H1 (cell line): ENCODE measurements around the gene EIF2A. TPM values are rescaled to one million over a fixed set of nuclear protein-coding genes. Genes with fewer than 3 reads are reported as not detected.
A peak's percentile ranks its signal among the peaks of the same experiment; 100 is the strongest.

Experiments
- CTCF ChIA-PET: fragments of 300-600 bp; sonication (Branson Sonifier 250); formaldehyde crosslinking; loops from one replicate; lab custom pipeline; 2021; ENCODE audit not compliant: partially characterized antibody; lab: Charles Lee
- POLR2A ChIA-PET: fragments of 300-600 bp; sonication (Branson Sonifier 250); formaldehyde crosslinking; loops from one replicate; lab custom pipeline; 2021; ENCODE audit warnings: inconsistent platforms; ENCODE audit not compliant: partially characterized antibody; lab: Charles Lee
- DNase-seq, 2 experiments: peaks; one replicate each; pipeline versions ENCODE4 v3.0.0 to v3.0.0-alpha.2; 2010 to 2022; ENCODE audit warnings: low spot score in 2 of 2, low read depth in 1 of 2, mixed read lengths in 1 of 2
- FAIRE-seq: peaks from 2 replicates; lab custom pipeline; 2011; peaks lifted over from hg19 to GRCh38; lab: Jason Lieb, UNC
- H2AFZ ChIP-seq: 2 replicates; pipeline ENCODE4 v1.8.1; 2012; ENCODE audit warnings: low read length, inconsistent platforms
- H2AK5ac ChIP-seq: 2 replicates; pipeline ENCODE4 v1.6.1; 2013; ENCODE audit warnings: low read depth, low read length
- H2BK120ac ChIP-seq: replicated peaks from 2 replicates; pipeline ENCODE3; 2013; ENCODE audit warnings: low read depth, low read length, inconsistent platforms
- H2BK12ac ChIP-seq: 2 replicates; pipeline ENCODE4 v1.6.1; 2013; ENCODE audit warnings: low read depth, low read length
- H2BK15ac ChIP-seq: 2 replicates; pipeline ENCODE4 v1.6.1; 2013; ENCODE audit warnings: low read length
- H2BK20ac ChIP-seq: 2 replicates; pipeline ENCODE4 v1.6.1; 2013; ENCODE audit warnings: low read length
- H2BK5ac ChIP-seq: 2 replicates; pipeline ENCODE4 v1.6.1; 2013; ENCODE audit warnings: low read depth, low read length
- H3K14ac ChIP-seq: 2 replicates; pipeline ENCODE4 v1.6.1; 2013; ENCODE audit warnings: inconsistent platforms; ENCODE audit not compliant: insufficient read length
- H3K18ac ChIP-seq: 2 replicates; pipeline ENCODE4 v1.6.1; 2013; ENCODE audit warnings: low read length; ENCODE audit errors: extremely low read depth
- H3K23ac ChIP-seq: 2 replicates; pipeline ENCODE4 v1.6.1; 2013; ENCODE audit warnings: inconsistent platforms; ENCODE audit not compliant: insufficient read length
- H3K23me2 ChIP-seq: 2 replicates; pipeline ENCODE4 v1.6.1; 2013; ENCODE audit warnings: low read depth, low read length
- H3K27ac ChIP-seq: 2 replicates; pipeline ENCODE4 v1.6.1; 2011; ENCODE audit warnings: low read depth, low read length, inconsistent platforms
- H3K27me3 ChIP-seq, 4 experiments: replicated peaks in 1 of 4; 1 replicate in 1 of 4; 2 replicates in 3 of 4; pipeline versions ENCODE4 v1.6.1 to v1.8.1; 2011 to 2013; ENCODE audit warnings: low read length in 3 of 4, mild to moderate bottlenecking in 3 of 4, inconsistent platforms in 2 of 4, mixed read lengths in 2 of 4, moderate library complexity in 1 of 4; ENCODE audit not compliant: control insufficient read depth in 3 of 4, insufficient read depth in 3 of 4; ENCODE audit errors: extremely low read depth in 1 of 4
- H3K36me3 ChIP-seq, 4 experiments: 2 replicates each; pipeline versions ENCODE4 v1.6.1 to v1.8.1; 2011 to 2013; ENCODE audit warnings: mild to moderate bottlenecking in 4 of 4, low read length in 3 of 4, moderate library complexity in 2 of 4, control low read depth in 1 of 4, inconsistent platforms in 1 of 4; ENCODE audit not compliant: insufficient read depth in 4 of 4, control insufficient read depth in 2 of 4
- H3K4ac ChIP-seq: replicated peaks from 2 replicates; pipeline ENCODE3; 2013; ENCODE audit warnings: low read length, low read depth, mixed read lengths, inconsistent platforms; ENCODE audit not compliant: insufficient read length
- H3K4me1 ChIP-seq, 4 experiments: replicated peaks in 1 of 4; 1 replicate in 1 of 4; 2 replicates in 3 of 4; pipeline versions ENCODE4 v1.6.1 to v1.8.1; 2011 to 2013; ENCODE audit warnings: low read length in 3 of 4, inconsistent platforms in 2 of 4, mixed read lengths in 1 of 4; ENCODE audit not compliant: insufficient read depth in 4 of 4, control insufficient read depth in 3 of 4
- H3K4me2 ChIP-seq, 2 experiments: 2 replicates each; pipeline versions ENCODE4 v1.6.1 to v1.8.1; 2011 to 2013; ENCODE audit warnings: low read depth in 2 of 2, low read length in 2 of 2, control low read depth in 1 of 2, inconsistent platforms in 1 of 2, mild to moderate bottlenecking in 1 of 2; ENCODE audit not compliant: insufficient read depth in 1 of 2
- H3K4me3 ChIP-seq, 4 experiments: fragments of 200-600, 300-600 bp in 1 of 4; sonication (generic), shearing (Covaris generic), sonication (Bioruptor Twin) in 1 of 4; 2 replicates each; pipeline versions ENCODE4 v1.5.1 to v1.8.1; 2011 to 2016; ENCODE audit warnings: low read length in 4 of 4, low read depth in 3 of 4, control low read depth in 2 of 4, inconsistent platforms in 2 of 4, mild to moderate bottlenecking in 2 of 4, mixed read lengths in 1 of 4, moderate library complexity in 1 of 4; ENCODE audit not compliant: insufficient read depth in 2 of 4; ENCODE audit errors: extremely low read depth in 1 of 4
- H3K56ac ChIP-seq: replicated peaks from 2 replicates; pipeline ENCODE3; 2013; ENCODE audit warnings: low read depth, mild to moderate bottlenecking, mixed read lengths, low read length, inconsistent platforms; ENCODE audit not compliant: insufficient read length
- H3K79me1 ChIP-seq: 2 replicates; pipeline ENCODE4 v1.6.1; 2013; ENCODE audit warnings: low read depth, low read length, control low read depth
- H3K79me2 ChIP-seq, 2 experiments: 2 replicates each; pipeline versions ENCODE4 v1.6.1 to v1.8.1; 2012 to 2013; ENCODE audit warnings: low read length in 2 of 2, mild to moderate bottlenecking in 2 of 2, inconsistent platforms in 1 of 2; ENCODE audit not compliant: insufficient read depth in 2 of 2, control insufficient read depth in 1 of 2
- H3K9ac ChIP-seq, 4 experiments: replicated peaks in 1 of 4; 1 replicate in 1 of 4; 2 replicates in 3 of 4; pipeline versions ENCODE4 v1.6.1 to v1.8.1; 2011 to 2013; ENCODE audit warnings: low read depth in 3 of 4, low read length in 3 of 4, control low read depth in 2 of 4, mild to moderate bottlenecking in 2 of 4, moderate library complexity in 2 of 4, inconsistent platforms in 1 of 4; ENCODE audit errors: extremely low read depth in 1 of 4
- H3K9me3 ChIP-seq, 2 experiments: 2 replicates each; pipeline versions ENCODE4 v1.6.1 to v1.8.1; 2012 to 2013; ENCODE audit warnings: mild to moderate bottlenecking in 2 of 2, moderate library complexity in 2 of 2, control low read depth in 1 of 2, inconsistent platforms in 1 of 2, low read depth in 1 of 2, low read length in 1 of 2, mixed read lengths in 1 of 2; ENCODE audit not compliant: insufficient read depth in 2 of 2
- H4K20me1 ChIP-seq, 2 experiments: replicated peaks in 1 of 2; 2 replicates each; pipeline versions ENCODE3 to v1.8.1; 2011 to 2013; ENCODE audit warnings: inconsistent platforms in 2 of 2, low read length in 2 of 2, mild to moderate bottlenecking in 1 of 2; ENCODE audit not compliant: insufficient read depth in 2 of 2, control insufficient read depth in 1 of 2
- H4K5ac ChIP-seq: 2 replicates; pipeline ENCODE4 v1.6.1; 2013; ENCODE audit warnings: low read length, low read depth, mixed read lengths, inconsistent platforms; ENCODE audit not compliant: insufficient read length
- H4K8ac ChIP-seq: 2 replicates; pipeline ENCODE4 v1.8.0; 2013; ENCODE audit warnings: mild to moderate bottlenecking, moderate library complexity, low read length, inconsistent platforms; ENCODE audit not compliant: insufficient read depth; ENCODE audit errors: extremely low read depth
- H4K91ac ChIP-seq: replicated peaks from 2 replicates; pipeline ENCODE3; 2013; ENCODE audit warnings: low read length, mixed read lengths, inconsistent platforms; ENCODE audit not compliant: insufficient read length
- RFX5 ChIP-seq: IDR thresholded peaks from 2 replicates; pipeline ENCODE4 v1.6.1; 2011; ENCODE audit warnings: low read depth, low read length, improper control_type of control experiment, borderline replicate concordance
- WGBS, 2 experiments: shearing (Covaris generic) in 1 of 2; methylation state at CpG; one replicate each; pipeline versions ENCODE4 v1.1.6 to v1.1.7; 2013 to 2015; ENCODE audit warnings: low lambda C conversion rate in 2 of 2, mixed read lengths in 2 of 2, inconsistent platforms in 1 of 2, low coverage in 1 of 2, missing lambda C conversion rate in 1 of 2; ENCODE audit not compliant: insufficient replicate concordance in 2 of 2, insufficient coverage in 1 of 2, insufficient read length in 1 of 2; ENCODE audit errors: extremely low coverage in 1 of 2, missing lambda C conversion rate in 1 of 2; 5-methylcytosine and 5-hydroxymethylcytosine counted together
- polyA plus RNA-seq, 7 experiments: library from polyadenylated mRNA; depleted of rRNA in 3 of 7; stranded (reverse) in 5 of 7; unstranded in 2 of 7; fragments of >200 nt in 5 of 7; fragments of 200-250 nt in 2 of 7; gene quantifications; 1 replicate in 5 of 7; 2 replicates in 1 of 7; 4 replicates in 1 of 7; pipeline versions ENCODE4 v1.2.1 to v1.2.3, GENCODE V29; 2011 to 2013; ENCODE audit warnings: missing spikeins in 2 of 7, mixed read lengths in 2 of 7
- total RNA-seq: library from RNA; stranded (reverse); fragmentation: NEBNext Ultra II Directional; extraction: Animal tissue kit (Norgen Biotek cat#: 25700); gene quantifications from 2 replicates; pipeline ENCODE4 v1.2.1, GENCODE V29; 2021

The EIF2A gene
- total and polyA plus RNA-seq, 2 of the 8 experiments (the other 6 are each of a cell fraction or from before 2014, with no cell fraction given) = 59.3 to 91.6 TPM

DNA sequence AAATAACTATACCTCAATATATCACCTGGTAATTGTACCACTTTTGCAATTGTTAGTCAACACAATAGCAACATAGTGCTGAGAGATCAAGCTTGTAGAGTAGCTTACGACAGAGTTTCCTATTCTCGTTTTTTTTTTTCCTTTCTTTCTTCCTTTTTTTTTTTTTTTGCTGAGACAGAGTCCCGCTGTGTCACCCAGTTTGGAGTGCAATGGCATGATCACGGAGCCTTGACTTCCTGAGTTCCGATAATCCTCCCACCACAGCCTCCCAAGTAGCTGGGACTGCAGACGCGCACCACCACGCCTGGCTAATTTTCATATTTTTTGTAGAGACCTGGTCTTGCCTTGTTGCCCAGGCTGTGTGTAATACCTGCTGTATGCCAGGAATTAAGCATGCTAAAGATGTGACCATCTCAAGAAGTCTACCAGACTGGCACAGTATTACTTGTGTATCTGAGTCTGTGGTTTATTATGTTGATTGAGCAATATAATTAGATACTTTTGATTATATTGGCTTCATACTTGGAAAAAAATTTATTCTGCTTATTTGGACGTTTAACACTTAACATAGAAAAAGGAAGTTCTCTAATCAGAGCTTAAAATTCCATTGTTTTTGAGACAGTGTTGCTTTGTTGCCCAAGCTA lies 59.5 kb downstream of the EIF2A start:
- Histone ChIP-seq H2BK20ac (no peak overlapping the region), H3K9me3 (no peaks in the 10 kb centered on the region), H2BK15ac (no peak overlapping the region), H3K79me1 (no peaks in the 10 kb centered on the region; the same call in 1 of the 2 replicates), H3K79me2 (peaks cover 20 to 87% of the 10 kb centered on the region in 2 experiments), H2BK120ac (no peak overlapping the region), H3K56ac (no peak overlapping the region), H4K5ac (no peak overlapping the region), H3K9ac (no peak overlapping the region), H3K23me2 (peaks cover 4% of the 10 kb centered on the region), H3K14ac (no peak overlapping the region), H2AFZ (no peak overlapping the region), H3K4ac (peak overlapping the region; percentile 61), H3K36me3 (peaks cover 0 to 6% (median 0%) of the 10 kb centered on the region in 4 experiments; a peak in 2 of 8 replicates), H2AK5ac (no peak overlapping the region), H3K18ac (no peak overlapping the region), H3K4me3 (no peak overlapping the region), H4K91ac (no peak overlapping the region), H4K8ac (no peak overlapping the region), H3K27ac (no peak overlapping the region), H3K4me2 (no peak overlapping the region), H4K20me1 (peaks cover 2 to 12% of the 10 kb centered on the region in 2 experiments), H2BK12ac (no peak overlapping the region), H3K23ac (no peak overlapping the region), H3K4me1 (peaks cover 2 to 8% (median 3%) of the 10 kb centered on the region in 4 experiments; a peak in 5 of 7 replicates), H2BK5ac (no peak overlapping the region), H3K27me3 (no peaks in the 10 kb centered on the region)
- no peak for TF ChIP-seq RFX5
- 88% methylated on average over 9 of the region's 9 CpGs; no CpG with 5 or more reads in 1 of the 2 experiments for WGBS, 2 experiments
- ChIA-PET CTCF (no interaction called here), POLR2A (interaction anchor here (0.7 to 1.1 kb wide), 7 partner anchors 10 to 389 kb away, joined by 3 to 4 read pairs (median 3); no protein-coding TSS in a partner anchor)
- FAIRE-seq = no peak
- DNase-seq = no peak
